Measurements from ENCODE around the gene DARS1. TPM values are rescaled to one million over a fixed set of nuclear protein-coding genes. Genes with fewer than 3 reads are reported as not detected.

The DARS1 gene
- polyA plus RNA-seq, 1 donor (not counting 4 experiments of a cell fraction or from before 2014, with no cell fraction given): 129 TPM

GRCh38 chr2:136032817-136033535 lies 47.5 kb upstream of the DARS1 start:
- FAIRE-seq: no peak
- H3K4me2 ChIP-seq (ENCODE audit: control insufficient read depth, extremely low read depth, insufficient read depth, low read depth, low read length): no peak overlapping the region
- no peaks in the 10 kb centered on the region for H3K9me3 ChIP-seq (ENCODE audit: control insufficient read depth, low read depth, low read length)
- H3K9me1 ChIP-seq (ENCODE audit: control insufficient read depth, extremely low read depth, insufficient read depth, low read length): no peaks in the 10 kb centered on the region
- H2AFZ ChIP-seq (ENCODE audit: control insufficient read depth, low read length): no peak overlapping the region
- no peaks in the 10 kb centered on the region for H4K20me1 ChIP-seq (ENCODE audit: control insufficient read depth, extremely low read depth, insufficient read depth, low read length)
- no peak overlapping the region for H3K9ac ChIP-seq (ENCODE audit: control insufficient read depth, extremely low read depth, insufficient read depth, low read length)
- no peak overlapping the region for H3K27ac ChIP-seq (ENCODE audit: control insufficient read depth, insufficient read depth, low read length)
- TF ChIP-seq CTCF (optimal IDR thresholded peaks at IDR 0.05 in 1 of 3, IDR thresholded peaks at IDR 0.05 in 1 of 3, conservative IDR thresholded peaks at IDR 0.05 in 1 of 3; ENCODE audit: extremely low read depth in 1 of 3, insufficient read depth in 2 of 3, low read length in 3 of 3) (no peak), EZH2 (IDR thresholded peaks at IDR 0.05; ENCODE audit: low read length) (no peak)
- H3K36me3 ChIP-seq (ENCODE audit: control insufficient read depth in 2 of 2, extremely low read depth in 1 of 2, insufficient read depth in 2 of 2, low read length in 2 of 2): no peaks in the 10 kb centered on the region
- dilution Hi-C loops (cut with MboI; ENCODE audit: extremely low pct_ligation_motif_present, low sequenced_read_pairs): no loop called here
- no peak for DNase-seq (ENCODE audit: low read depth, low spot score)
- no peaks in the 10 kb centered on the region for H3K27me3 ChIP-seq (ENCODE audit: control insufficient read depth, extremely low read depth, insufficient read depth, low read length)
- no peaks in the 10 kb centered on the region for H3K79me2 ChIP-seq (ENCODE audit: control insufficient read depth, insufficient read depth, low read length)
- no peak overlapping the region for H3K4me3 ChIP-seq (ENCODE audit: control insufficient read depth in 2 of 3, extremely low read depth in 1 of 3, insufficient read depth in 2 of 3, low read depth in 1 of 3, low read length in 3 of 3)
- H3K4me1 ChIP-seq (ENCODE audit: control insufficient read depth, extremely low read depth, insufficient read depth, low read length): no peaks in the 10 kb centered on the region

- no peak for DNase-seq (ENCODE audit: low read depth, low spot score)
Observed at GRCh38 chr2:136032192-136032591, 46.8 kb upstream of the DARS1 start.

More at GRCh38 chr2:136032192-136032591, 46.8 kb upstream of the DARS1 start:
- FAIRE-seq: no peak
- no peak overlapping the region for H2AFZ ChIP-seq (ENCODE audit: control insufficient read depth, low read length)
- no peak overlapping the region for H3K4me2 ChIP-seq (ENCODE audit: control insufficient read depth, extremely low read depth, insufficient read depth, low read depth, low read length)
- H4K20me1 ChIP-seq (ENCODE audit: control insufficient read depth, extremely low read depth, insufficient read depth, low read length): no peaks in the 10 kb centered on the region
- H3K9me1 ChIP-seq (ENCODE audit: control insufficient read depth, extremely low read depth, insufficient read depth, low read length): no peaks in the 10 kb centered on the region
- H3K9me3 ChIP-seq (ENCODE audit: control insufficient read depth, low read depth, low read length): no peaks in the 10 kb centered on the region
- no peaks in the 10 kb centered on the region for H3K36me3 ChIP-seq (ENCODE audit: control insufficient read depth in 2 of 2, extremely low read depth in 1 of 2, insufficient read depth in 2 of 2, low read length in 2 of 2)
- dilution Hi-C loops (cut with MboI; ENCODE audit: extremely low pct_ligation_motif_present, low sequenced_read_pairs): no loop called here
- H3K27ac ChIP-seq (ENCODE audit: control insufficient read depth, insufficient read depth, low read length): no peak overlapping the region
- H3K9ac ChIP-seq (ENCODE audit: control insufficient read depth, extremely low read depth, insufficient read depth, low read length): no peak overlapping the region
- no peak for TF ChIP-seq CTCF (optimal IDR thresholded peaks at IDR 0.05 in 1 of 3, IDR thresholded peaks at IDR 0.05 in 1 of 3, conservative IDR thresholded peaks at IDR 0.05 in 1 of 3; ENCODE audit: extremely low read depth in 1 of 3, insufficient read depth in 2 of 3, low read length in 3 of 3)
- no peak for TF ChIP-seq EZH2 (IDR thresholded peaks at IDR 0.05; ENCODE audit: low read length)
- H3K79me2 ChIP-seq (ENCODE audit: control insufficient read depth, insufficient read depth, low read length): no peaks in the 10 kb centered on the region
- no peak overlapping the region for H3K4me3 ChIP-seq (ENCODE audit: control insufficient read depth in 2 of 3, extremely low read depth in 1 of 3, insufficient read depth in 2 of 3, low read depth in 1 of 3, low read length in 3 of 3)
- H3K27me3 ChIP-seq (ENCODE audit: control insufficient read depth, extremely low read depth, insufficient read depth, low read length): no peaks in the 10 kb centered on the region
- no peaks in the 10 kb centered on the region for H3K4me1 ChIP-seq (ENCODE audit: control insufficient read depth, extremely low read depth, insufficient read depth, low read length)

Data from keratinocyte (primary cell).